ENCODE results near the gene ZNF385C.

The ZNF385C gene

DNA sequence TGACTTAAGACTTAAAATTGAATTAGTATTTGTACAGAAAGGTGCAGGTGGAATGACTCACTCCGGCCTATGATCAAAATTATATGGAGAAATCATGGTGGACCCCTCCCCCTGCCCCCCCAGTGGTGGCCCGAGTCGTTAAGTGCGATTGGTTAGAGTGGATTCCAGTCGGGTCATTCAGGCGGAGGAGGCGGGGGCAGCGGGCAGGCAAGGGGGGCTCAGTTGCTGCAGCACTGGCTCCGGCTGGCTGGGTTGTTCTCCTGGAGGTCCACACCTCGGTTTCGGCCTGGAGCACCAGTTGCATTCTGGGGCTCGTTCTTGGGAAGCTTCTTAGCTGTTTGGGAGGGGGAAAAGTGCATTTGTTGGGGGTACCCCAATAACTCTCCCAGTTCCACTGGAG, 27.3 kb upstream of the ZNF385C start:
- H3K9me3 ChIP-seq (ENCODE audit: control extremely low read depth in 1 of 5, control insufficient read depth in 4 of 5, insufficient read depth in 2 of 5, low read depth in 1 of 5, low read length in 4 of 5), result no peaks in the 10 kb centered on the region
- H3K27me3 ChIP-seq (replicated peaks in 2 of 5; ENCODE audit: control insufficient read depth in 4 of 5, insufficient read depth in 5 of 5, low read length in 4 of 5), result no peaks in the 10 kb centered on the region
- POLR2A ChIA-PET, result interaction anchor here (0.5 kb wide), 1 partner anchor 61 kb away, joined by 4 read pairs; no protein-coding TSS in a partner anchor
- WGBS (ENCODE audit: insufficient coverage), result 98% methylated on average over 9 of the region's 12 CpGs
- no peak overlapping the region for H3K4me3 ChIP-seq (ENCODE audit: control insufficient read depth in 1 of 7, extremely low read depth in 1 of 7, insufficient read depth in 4 of 7, low read depth in 2 of 7, low read length in 6 of 7)
- DNase-seq, result no peak
- H3K27ac ChIP-seq (ENCODE audit: insufficient read depth in 1 of 2, low read depth in 1 of 2, low read length in 2 of 2, poor library complexity in 1 of 2, severe bottlenecking in 2 of 2), result peak overlapping the region in 1 of 2 experiments; percentile 14
- H3K36me3 ChIP-seq (ENCODE audit: control insufficient read depth in 4 of 4, insufficient read depth in 4 of 4, low read length in 3 of 4), result peaks cover 5 to 66% (median 49%) of the 10 kb centered on the region in 4 experiments
- CTCF ChIA-PET, result interaction anchor here (0.8 to 6.1 kb wide), 2 partner anchors 8 to 13 kb away, joined by 3 to 24 read pairs; no protein-coding TSS in a partner anchor
- H3K4me1 ChIP-seq (ENCODE audit: control extremely low read depth in 1 of 4, control insufficient read depth in 4 of 4, insufficient read depth in 4 of 4, low read length in 3 of 4), result peaks cover 0 to 21% (median 10%) of the 10 kb centered on the region in 4 experiments

DNA sequence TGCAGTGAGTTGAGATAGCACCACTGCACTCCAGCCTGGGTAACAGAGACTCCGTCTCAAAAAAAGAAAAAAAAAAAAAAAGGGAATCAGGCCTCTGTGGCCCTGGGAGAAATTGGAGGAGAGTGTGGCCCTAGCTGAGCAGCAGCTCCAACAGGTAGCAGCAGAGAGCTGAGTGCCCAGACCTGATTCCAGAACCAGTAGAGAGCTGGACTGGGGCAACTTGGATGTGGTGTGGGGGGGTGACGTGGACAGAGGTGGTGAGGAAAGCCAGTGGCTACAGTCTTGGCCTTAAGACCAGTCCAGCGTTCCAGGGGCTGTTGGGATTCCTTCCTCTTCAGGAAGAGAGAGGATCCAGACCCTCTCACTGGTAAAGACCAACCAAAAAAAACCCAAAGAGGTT, 26.0 kb upstream of the ZNF385C start:
- DNase-seq, result no peak
- Histone ChIP-seq H3K27ac (ENCODE audit: insufficient read depth in 1 of 2, low read depth in 1 of 2, low read length in 2 of 2, poor library complexity in 1 of 2, severe bottlenecking in 2 of 2) (no peak overlapping the region), H3K27me3 (replicated peaks in 2 of 5; ENCODE audit: control insufficient read depth in 4 of 5, insufficient read depth in 5 of 5, low read length in 4 of 5) (no peaks in the 10 kb centered on the region), H3K9me3 (ENCODE audit: control extremely low read depth in 1 of 5, control insufficient read depth in 4 of 5, insufficient read depth in 2 of 5, low read depth in 1 of 5, low read length in 4 of 5) (no peaks in the 10 kb centered on the region), H3K36me3 (ENCODE audit: control insufficient read depth in 4 of 4, insufficient read depth in 4 of 4, low read length in 3 of 4) (peaks cover 5 to 55% (median 40%) of the 10 kb centered on the region in 4 experiments), H3K4me1 (ENCODE audit: control extremely low read depth in 1 of 4, control insufficient read depth in 4 of 4, insufficient read depth in 4 of 4, low read length in 3 of 4) (peaks cover 0 to 23% (median 13%) of the 10 kb centered on the region in 4 experiments), H3K4me3 (ENCODE audit: control insufficient read depth in 1 of 7, extremely low read depth in 1 of 7, insufficient read depth in 4 of 7, low read depth in 2 of 7, low read length in 6 of 7) (no peak overlapping the region)
- ChIA-PET CTCF (no interaction called here), POLR2A (interaction anchor here (0.6 to 0.8 kb wide), 2 partner anchors 9 to 67 kb away, joined by 4 to 5 read pairs; no protein-coding TSS in a partner anchor)
- 100% methylated on average over 1 of the region's 3 CpGs for WGBS (ENCODE audit: insufficient coverage)

DNA sequence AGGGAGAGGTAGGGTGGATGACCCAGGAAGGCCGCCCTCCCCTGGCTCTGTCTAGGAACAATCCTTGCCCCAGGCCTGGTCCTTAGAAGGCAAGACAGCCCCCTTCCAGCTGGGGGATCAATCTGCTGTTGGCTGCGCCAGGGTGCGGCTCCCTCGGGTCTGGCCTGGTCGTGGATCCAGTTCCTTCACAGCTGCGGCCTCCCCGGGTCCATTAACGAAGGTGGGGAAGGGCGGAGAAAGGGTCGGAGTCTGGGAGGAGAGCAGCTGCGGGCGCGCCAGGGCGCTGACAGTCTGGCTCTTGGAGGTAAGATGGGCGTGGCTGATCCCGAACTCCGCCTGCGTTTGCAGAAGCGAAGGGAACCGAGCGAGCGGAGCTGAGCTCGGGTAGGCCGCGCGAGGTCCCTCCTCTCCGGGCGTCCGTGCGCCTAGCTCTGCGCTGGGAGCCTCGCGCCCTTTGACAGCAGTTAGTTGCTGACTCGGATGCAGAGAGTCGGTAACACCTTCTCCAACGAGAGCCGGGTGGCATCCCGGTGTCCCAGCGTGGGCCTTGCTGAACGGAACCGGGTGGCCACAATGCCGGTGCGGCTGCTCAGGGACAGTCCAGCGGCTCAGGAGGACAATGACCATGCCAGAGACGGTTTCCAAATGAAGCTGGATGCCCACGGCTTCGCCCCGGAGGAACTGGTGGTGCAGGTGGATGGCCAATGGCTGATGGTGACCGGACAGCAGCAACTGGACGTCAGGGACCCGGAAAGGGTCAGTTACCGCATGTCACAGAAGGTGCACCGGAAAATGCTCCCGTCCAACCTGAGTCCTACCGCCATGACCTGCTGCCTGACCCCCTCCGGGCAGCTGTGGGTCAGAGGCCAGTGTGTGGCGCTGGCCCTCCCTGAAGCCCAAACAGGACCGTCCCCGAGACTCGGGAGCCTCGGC, 24.4 kb upstream of the ZNF385C start, which contains the start of gene HSPB9:
Gene HSPB9 (plus strand): TSS at position 434 of the 933 bp plus-strand sequence. CDS start 47 bp downstream, at position 481.
- ChIA-PET CTCF (interaction anchor here (0.7 to 1.8 kb wide), 5 partner anchors 12 to 283 kb away, joined by 3 to 5 read pairs (median 3); no protein-coding TSS in a partner anchor), POLR2A (interaction anchor here (0.6 kb wide), 1 partner anchor 487 kb away, joined by 3 read pairs; the partner anchor contains the start of genes RETREG3 and TUBG1)
- H3K27ac ChIP-seq (ENCODE audit: insufficient read depth in 1 of 2, low read depth in 1 of 2, low read length in 2 of 2, poor library complexity in 1 of 2, severe bottlenecking in 2 of 2), result peak within 1 kb of the TSS in 1 of 2 experiments; percentile 54
- no peak for DNase-seq
- WGBS (ENCODE audit: insufficient coverage), result 97% methylated on average over 60 of the region's 61 CpGs
- H3K4me1 ChIP-seq (ENCODE audit: control extremely low read depth in 1 of 4, control insufficient read depth in 4 of 4, insufficient read depth in 4 of 4, low read length in 3 of 4), result peaks cover 0 to 15% (median 13%) of the 10 kb centered on the region in 4 experiments
- H3K27me3 ChIP-seq (replicated peaks in 2 of 5; ENCODE audit: control insufficient read depth in 4 of 5, insufficient read depth in 5 of 5, low read length in 4 of 5), result no peaks in the 10 kb centered on the region
- no peaks in the 10 kb centered on the region for H3K9me3 ChIP-seq (ENCODE audit: control extremely low read depth in 1 of 5, control insufficient read depth in 4 of 5, insufficient read depth in 2 of 5, low read depth in 1 of 5, low read length in 4 of 5)
- peaks cover 5 to 46% (median 32%) of the 10 kb centered on the region in 4 experiments for H3K36me3 ChIP-seq (ENCODE audit: control insufficient read depth in 4 of 4, insufficient read depth in 4 of 4, low read length in 3 of 4)
- peak within 1 kb of the TSS in 2 of 7 experiments; percentile 63 to 72 for H3K4me3 ChIP-seq (ENCODE audit: control insufficient read depth in 1 of 7, extremely low read depth in 1 of 7, insufficient read depth in 4 of 7, low read depth in 2 of 7, low read length in 6 of 7)

DNA sequence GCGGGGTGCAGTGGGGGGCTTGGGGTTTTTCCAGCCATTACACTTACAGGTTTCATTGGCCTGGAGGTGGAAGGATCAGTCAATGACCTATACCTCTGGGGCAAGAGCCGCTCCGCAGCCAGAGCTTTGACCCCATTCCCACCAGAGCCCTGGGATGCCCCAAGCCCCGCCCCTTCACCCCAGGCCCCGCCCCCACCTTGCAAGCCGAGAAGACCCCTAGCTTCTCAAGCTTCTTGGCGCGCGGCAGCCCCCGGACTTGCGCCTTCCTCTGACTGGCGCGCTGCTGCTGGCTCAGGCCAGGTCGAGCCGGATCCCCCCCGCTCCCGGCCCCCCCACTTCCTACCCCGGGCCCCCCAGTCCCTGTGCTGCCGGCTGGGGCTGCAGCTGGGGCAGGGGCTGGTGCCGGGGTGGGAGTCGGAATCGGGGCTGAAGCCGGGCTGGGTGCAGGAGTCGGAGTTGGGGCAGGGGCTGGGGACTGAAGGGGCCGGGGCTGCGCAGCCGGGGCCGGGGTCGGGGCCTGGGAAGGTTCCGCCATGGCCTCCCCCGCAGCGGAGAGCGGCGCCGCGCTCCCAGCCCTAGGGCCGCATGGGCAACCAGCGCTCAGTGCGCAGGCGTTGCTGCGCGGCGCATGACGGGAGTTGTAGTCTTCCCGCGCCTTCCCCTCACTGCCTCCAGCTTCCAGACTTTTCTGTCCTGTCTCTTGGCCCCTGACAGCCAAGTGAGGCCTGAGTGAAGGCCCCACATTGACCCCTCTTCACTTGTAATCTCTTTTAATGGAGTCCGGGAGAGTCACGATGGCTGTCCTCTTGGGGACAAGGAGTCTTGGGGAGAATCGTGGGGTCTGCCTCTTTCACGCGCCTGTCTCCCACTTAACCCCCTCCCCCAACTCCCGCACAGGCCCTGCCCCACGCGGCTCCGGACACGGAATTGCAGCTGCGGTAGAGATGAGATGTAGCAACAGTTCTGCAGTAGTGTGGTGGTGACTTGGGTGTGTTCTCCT, 22.8 kb upstream of the ZNF385C start, which contains the start of gene KAT2A:
Gene KAT2A (minus strand): TSS at position 598 of the 1,000 bp plus-strand sequence. CDS start 63 bp downstream, at position 535.
- Histone ChIP-seq H3K27ac (ENCODE audit: insufficient read depth in 1 of 2, low read depth in 1 of 2, low read length in 2 of 2, poor library complexity in 1 of 2, severe bottlenecking in 2 of 2) (peak within 1 kb of the TSS in 1 of 2 experiments; percentile 54), H3K36me3 (ENCODE audit: control insufficient read depth in 4 of 4, insufficient read depth in 4 of 4, low read length in 3 of 4) (peaks cover 2 to 43% (median 30%) of the 10 kb centered on the region in 4 experiments)

DNA sequence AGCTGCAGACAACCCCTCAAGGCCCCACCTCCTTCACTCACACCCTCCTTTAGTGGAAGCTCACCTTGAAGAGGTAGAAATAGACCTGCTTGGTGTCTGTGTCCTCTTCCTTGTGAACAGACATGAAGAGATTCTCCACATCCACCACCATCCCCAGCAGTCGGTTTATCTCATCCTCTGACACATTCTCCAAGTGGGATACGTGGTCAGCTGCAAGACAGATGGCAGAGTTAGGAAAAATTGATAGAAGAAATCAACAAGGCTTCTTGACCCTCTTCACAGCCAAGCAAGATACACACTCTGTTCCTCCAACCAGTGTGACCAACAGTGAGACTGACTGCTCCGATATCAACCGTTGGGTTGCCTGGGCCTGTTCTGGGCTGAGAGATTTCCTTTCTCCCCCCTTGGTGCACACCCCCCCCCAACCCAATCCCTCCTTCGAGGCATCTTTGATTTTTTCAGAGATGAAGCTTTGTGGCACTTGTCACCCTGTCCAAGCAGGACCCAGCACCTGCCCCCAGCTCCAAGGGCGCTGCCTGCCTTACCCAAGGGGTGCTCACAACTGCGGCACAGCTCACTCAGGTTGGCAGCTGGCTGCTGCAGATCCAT, 22.0 kb upstream of the ZNF385C start:
- Histone ChIP-seq H3K27me3 (replicated peaks in 2 of 5; ENCODE audit: control insufficient read depth in 4 of 5, insufficient read depth in 5 of 5, low read length in 4 of 5) (no peaks in the 10 kb centered on the region), H3K4me3 (ENCODE audit: control insufficient read depth in 1 of 7, extremely low read depth in 1 of 7, insufficient read depth in 4 of 7, low read depth in 2 of 7, low read length in 6 of 7) (peak overlapping the region in 5 of 7 experiments; percentile 36 to 72 (median 59)), H3K4me1 (ENCODE audit: control extremely low read depth in 1 of 4, control insufficient read depth in 4 of 4, insufficient read depth in 4 of 4, low read length in 3 of 4) (peaks cover 0 to 15% (median 13%) of the 10 kb centered on the region in 4 experiments), H3K27ac (ENCODE audit: insufficient read depth in 1 of 2, low read depth in 1 of 2, low read length in 2 of 2, poor library complexity in 1 of 2, severe bottlenecking in 2 of 2) (no peak overlapping the region), H3K9me3 (ENCODE audit: control extremely low read depth in 1 of 5, control insufficient read depth in 4 of 5, insufficient read depth in 2 of 5, low read depth in 1 of 5, low read length in 4 of 5) (no peaks in the 10 kb centered on the region), H3K36me3 (ENCODE audit: control insufficient read depth in 4 of 4, insufficient read depth in 4 of 4, low read length in 3 of 4) (peaks cover 2 to 42% (median 29%) of the 10 kb centered on the region in 4 experiments)
- no peak for DNase-seq
- CTCF ChIA-PET, result interaction anchor here (0.9 to 21.8 kb wide), 17 partner anchors 8 to 158 kb away, joined by 3 to 381 read pairs (median 5); partner anchors contain the start of genes DHX58, DNAJC7, KCNH4 and NKIRAS2
- 60% methylated on average over 6 of the region's 7 CpGs for WGBS (ENCODE audit: insufficient coverage)
- POLR2A ChIA-PET, result interaction anchor here (0.6 to 1.4 kb wide), 5 partner anchors 11 to 102 kb away, joined by 3 to 9 read pairs (median 3); partner anchors contain the start of gene DNAJC7

More for the DNA sequence above, 22.8 kb upstream of the ZNF385C start, which contains the start of gene KAT2A:
- CTCF ChIA-PET, result interaction anchor here (0.6 to 21.8 kb wide), 17 partner anchors 9 to 159 kb away, joined by 3 to 381 read pairs (median 3); partner anchors contain the start of genes DHX58, DNAJC7, KCNH4 and NKIRAS2
- H3K4me1 ChIP-seq (ENCODE audit: control extremely low read depth in 1 of 4, control insufficient read depth in 4 of 4, insufficient read depth in 4 of 4, low read length in 3 of 4), result peaks cover 0 to 15% (median 13%) of the 10 kb centered on the region in 4 experiments
- H3K9me3 ChIP-seq (ENCODE audit: control extremely low read depth in 1 of 5, control insufficient read depth in 4 of 5, insufficient read depth in 2 of 5, low read depth in 1 of 5, low read length in 4 of 5), result no peaks in the 10 kb centered on the region
- peak within 1 kb of the TSS; percentile 8 to 72 (median 57) for H3K4me3 ChIP-seq (ENCODE audit: control insufficient read depth in 1 of 7, extremely low read depth in 1 of 7, insufficient read depth in 4 of 7, low read depth in 2 of 7, low read length in 6 of 7)
- 2% methylated on average over 24 of the region's 57 CpGs for WGBS (ENCODE audit: insufficient coverage)
- POLR2A ChIA-PET, result interaction anchor here (0.6 to 1.4 kb wide), 4 partner anchors 10 to 103 kb away, joined by 3 to 9 read pairs (median 3); partner anchors contain the start of gene DNAJC7
- peak; percentile 56 to 77 (median 69) for DNase-seq
- no peaks in the 10 kb centered on the region for H3K27me3 ChIP-seq (replicated peaks in 2 of 5; ENCODE audit: control insufficient read depth in 4 of 5, insufficient read depth in 5 of 5, low read length in 4 of 5)

Data from common myeloid progenitor, CD34-positive (primary cell).